Liver (tissue), 9 donors: ENCODE data around the gene LCN10. TPM values are rescaled to one million over a fixed set of nuclear protein-coding genes. Genes with fewer than 3 reads are reported as not detected.

ENCODE experiments used
- DNase-seq: peaks from one replicate; pipeline ENCODE4 v3.0.0-alpha.2; 2017; ENCODE audit warnings: low spot score
- H3K27ac ChIP-seq, 2 donors: one replicate each; pipeline ENCODE4 v1.7.0; 2013; ENCODE audit warnings: inconsistent platforms in 2 of 2, low read length in 2 of 2, control low read depth in 1 of 2, low read depth in 1 of 2, mild to moderate bottlenecking in 1 of 2
- H3K27me3 ChIP-seq, 4 donors: one replicate each; pipeline versions ENCODE4 v1.6.1 to v1.7.0; 2013; ENCODE audit warnings: low read length in 3 of 4, inconsistent platforms in 1 of 4, mild to moderate bottlenecking in 1 of 4, moderate library complexity in 1 of 4; ENCODE audit not compliant: control insufficient read depth in 4 of 4, insufficient read depth in 4 of 4
- H3K36me3 ChIP-seq, 4 donors: one replicate each; pipeline versions ENCODE4 v1.6.1 to v1.7.0; 2013; ENCODE audit warnings: low read length in 3 of 4, mild to moderate bottlenecking in 3 of 4, low read depth in 1 of 4, moderate library complexity in 1 of 4; ENCODE audit not compliant: control insufficient read depth in 4 of 4, insufficient read depth in 3 of 4
- H3K4me1 ChIP-seq, 4 donors: one replicate each; pipeline versions ENCODE4 v1.6.1 to v1.7.0; 2013; ENCODE audit warnings: low read length in 3 of 4, mild to moderate bottlenecking in 3 of 4, moderate library complexity in 1 of 4; ENCODE audit not compliant: control insufficient read depth in 4 of 4, insufficient read depth in 4 of 4
- H3K4me3 ChIP-seq, 3 donors: one replicate each; pipeline versions ENCODE4 v1.6.1 to v1.7.0; 2013; ENCODE audit warnings: low read length in 3 of 3, control low read depth in 1 of 3, low read depth in 1 of 3, mild to moderate bottlenecking in 1 of 3
- H3K9ac ChIP-seq, 2 donors: one replicate each; pipeline ENCODE4 v1.7.0; 2013; ENCODE audit warnings: low read length in 2 of 2, mild to moderate bottlenecking in 2 of 2, moderate library complexity in 2 of 2, control low read depth in 1 of 2, low read depth in 1 of 2
- H3K9me3 ChIP-seq, 4 donors: one replicate each; pipeline versions ENCODE4 v1.6.1 to v1.7.0; 2013; ENCODE audit warnings: low read length in 3 of 4; ENCODE audit not compliant: control insufficient read depth in 4 of 4
- CTCF ChIP-seq: fragments of 150-350 bp; IDR thresholded peaks from 2 replicates; pipeline ENCODE4 v1.5.1; 2017; ENCODE audit warnings: improper control_type of control experiment, low read depth, low read length; ENCODE audit not compliant: missing input control
- EGR1 ChIP-seq, 2 donors: IDR thresholded peaks; 2 replicates each; pipeline ENCODE4 v1.6.1; 2016 to 2018; ENCODE audit warnings: antibody characterized with exemption in 2 of 2, low read depth in 2 of 2
- FOXA1 ChIP-seq: IDR thresholded peaks from 2 replicates; pipeline ENCODE4 v1.6.1; 2016; ENCODE audit warnings: antibody characterized with exemption
- FOXA2 ChIP-seq: IDR thresholded peaks from 2 replicates; pipeline ENCODE4 v1.6.1; 2016; ENCODE audit warnings: antibody characterized with exemption
- GABPA ChIP-seq, 2 donors: IDR thresholded peaks in 1 of 2; conservative IDR thresholded peaks in 1 of 2; 2 replicates each; pipeline ENCODE4 v1.6.1; 2016; ENCODE audit warnings: antibody characterized with exemption in 2 of 2, mild to moderate bottlenecking in 1 of 2, moderate library complexity in 1 of 2
- HNF4A ChIP-seq, 2 donors: conservative IDR thresholded peaks; 2 replicates each; pipeline ENCODE4 v1.6.1; 2016; ENCODE audit warnings: antibody characterized with exemption in 2 of 2, mild to moderate bottlenecking in 2 of 2
- HNF4G ChIP-seq: IDR thresholded peaks from 2 replicates; pipeline ENCODE4 v1.6.1; 2016; ENCODE audit warnings: antibody characterized with exemption
- JUND ChIP-seq, 2 donors: IDR thresholded peaks; 2 replicates each; pipeline ENCODE4 v1.6.1; 2016; ENCODE audit warnings: antibody characterized with exemption in 2 of 2
- MAX ChIP-seq: IDR thresholded peaks from 2 replicates; pipeline ENCODE4 v1.6.1; 2016; ENCODE audit warnings: antibody characterized with exemption
- NR2F2 ChIP-seq: IDR thresholded peaks from 2 replicates; pipeline ENCODE4 v1.6.1; 2016; ENCODE audit warnings: antibody characterized with exemption
- RAD21 ChIP-seq, 2 donors: IDR thresholded peaks; 2 replicates each; pipeline ENCODE4 v1.6.1; 2016; ENCODE audit warnings: antibody characterized with exemption in 2 of 2, mild to moderate bottlenecking in 2 of 2
- REST ChIP-seq: IDR thresholded peaks from 2 replicates; pipeline ENCODE4 v1.6.1; 2016; ENCODE audit warnings: antibody characterized with exemption, mild to moderate bottlenecking
- RXRA ChIP-seq, 2 donors: IDR thresholded peaks; 2 replicates each; pipeline ENCODE4 v1.6.1; 2017 to 2018; ENCODE audit warnings: antibody characterized with exemption in 2 of 2, mild to moderate bottlenecking in 1 of 2
- SP1 ChIP-seq: IDR thresholded peaks from 2 replicates; pipeline ENCODE4 v1.6.1; 2018; ENCODE audit warnings: antibody characterized with exemption, mild to moderate bottlenecking
- TAF1 ChIP-seq: conservative IDR thresholded peaks from 2 replicates; pipeline ENCODE4 v1.6.1; 2016; ENCODE audit warnings: antibody characterized with exemption, mild to moderate bottlenecking
- YY1 ChIP-seq: IDR thresholded peaks from 2 replicates; pipeline ENCODE4 v1.6.1; 2016; ENCODE audit warnings: antibody characterized with exemption, mild to moderate bottlenecking
- ZBTB33 ChIP-seq: IDR thresholded peaks from 2 replicates; pipeline ENCODE4 v1.6.1; 2016; ENCODE audit warnings: antibody characterized with exemption
- WGBS: extraction: QIAGEN DNeasy Blood & Tissue Kit; methylation state at CpG from one replicate; pipeline ENCODE4 v1.1.7; 2013; 5-methylcytosine and 5-hydroxymethylcytosine counted together
- polyA plus RNA-seq, 2 donors: library from polyadenylated mRNA; stranded (reverse) in 1 of 2; unstranded in 1 of 2; fragments of 200-250 nt in 1 of 2; fragments of >200 nt in 1 of 2; fragmentation: Nextera tagmentation in 1 of 2; extraction: Ambion mirVana in 1 of 2; gene quantifications; one replicate each; pipeline versions ENCODE4 v1.2.1 to v1.2.3, GENCODE V29; 2013 to 2015
- total RNA-seq, 2 donors: library from RNA; depleted of rRNA; stranded (reverse); fragments of >200 nt; gene quantifications; one replicate each; pipeline ENCODE4 v1.2.3, GENCODE V29; 2014
- TF ChIP-seq, protein P1 (sequence below): IDR thresholded peaks from 2 replicates; pipeline ENCODE4 v1.6.1; 2016; ENCODE audit warnings: antibody characterized with exemption
- donor health status: healthy.
- donor health status: healthy.
- donor health status: healthy.
- donor health status: healthy.
- donor health status: healthy.

LCN10 gene
- total and polyA plus RNA-seq, 4 donors, result 0.08 to 0.14 (median 0.11) TPM

- no peak overlapping the region for H3K4me3 ChIP-seq
- H3K36me3 ChIP-seq, result no peaks in the 10 kb centered on the region
- no peaks in the 10 kb centered on the region for H3K27me3 ChIP-seq
- no peaks in the 10 kb centered on the region for H3K9me3 ChIP-seq
- no peak overlapping the region for H3K9ac ChIP-seq
- 72% methylated on average over 9 of the region's 9 CpGs for WGBS
- TF ChIP-seq GABPA (IDR thresholded peaks at IDR 0.05 in 1 of 2, conservative IDR thresholded peaks at IDR 0.05 in 1 of 2), result no peak
- TF ChIP-seq MAX, result no peak
- no peak for TF ChIP-seq SP1
- no peak for TF ChIP-seq HNF4A (conservative IDR thresholded peaks at IDR 0.05)
- TF ChIP-seq RXRA (IDR thresholded peaks at IDR 0.05), result no peak
- TF ChIP-seq CTCF, result no peak
- TF ChIP-seq FOXA2, result no peak
- TF ChIP-seq ZBTB33, result no peak
- TF ChIP-seq REST, result no peak
- TF ChIP-seq, protein P1, sequence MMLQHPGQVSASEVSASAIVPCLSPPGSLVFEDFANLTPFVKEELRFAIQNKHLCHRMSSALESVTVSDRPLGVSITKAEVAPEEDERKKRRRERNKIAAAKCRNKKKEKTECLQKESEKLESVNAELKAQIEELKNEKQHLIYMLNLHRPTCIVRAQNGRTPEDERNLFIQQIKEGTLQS, result no peak
- TF ChIP-seq RAD21 (IDR thresholded peaks at IDR 0.05), result no peak
- no peak for TF ChIP-seq NR2F2
- no peak for TF ChIP-seq YY1
- TF ChIP-seq EGR1 (IDR thresholded peaks at IDR 0.05; ENCODE audit: low read depth in 2 of 2), result no peak
- no peak for TF ChIP-seq JUND (IDR thresholded peaks at IDR 0.05)
- no peak for TF ChIP-seq HNF4G
- TF ChIP-seq TAF1, result no peak
- TF ChIP-seq FOXA1, result no peak
- peak overlapping the region; percentile 61 to 77 for H3K27ac ChIP-seq
- peaks cover 24 to 62% (median 55%) of the 10 kb centered on the region in 4 donors for H3K4me1 ChIP-seq
- no peak for DNase-seq
Observed at GRCh38 chr9:136696502-136696901, 46.2 kb downstream of the LCN10 start.

- H3K4me1 ChIP-seq, result peaks cover 25 to 67% (median 59%) of the 10 kb centered on the region in 4 donors
- H3K4me3 ChIP-seq, result no peak overlapping the region
- peak overlapping the region; percentile 61 to 77 for H3K27ac ChIP-seq
- no peak for DNase-seq
- no peaks in the 10 kb centered on the region for H3K9me3 ChIP-seq
- H3K27me3 ChIP-seq, result no peaks in the 10 kb centered on the region
- no peak overlapping the region for H3K9ac ChIP-seq
- no peaks in the 10 kb centered on the region for H3K36me3 ChIP-seq
- WGBS, result 47% methylated on average over 23 of the region's 23 CpGs
- no peak for TF ChIP-seq ZBTB33
Observed at GRCh38 chr9:136695955-136696354, 46.8 kb downstream of the LCN10 start.
